Right renal cortex interstitium (tissue), 3 donors: Measurements from ENCODE around the gene RALGAPA1. TPM values are rescaled to one million over a fixed set of nuclear protein-coding genes. Genes with fewer than 3 reads are reported as not detected.

Experiments
- DNase-seq, 3 donors: peaks; one replicate each; pipeline ENCODE4 v3.0.0-alpha.2; 2013; ENCODE audit warnings: low read depth in 3 of 3, low spot score in 2 of 3
- polyA plus RNA-seq, 3 donors: library from polyadenylated mRNA; unstranded; fragments of 120-200 nt; gene quantifications; one replicate each; pipeline ENCODE4 v1.2.1, GENCODE V29; 2013; ENCODE audit not compliant: insufficient read length in 3 of 3

RALGAPA1 gene
- polyA plus RNA-seq, 3 donors: 33.8 to 47.5 (median 39.0) TPM

- DNase-seq: no peak
Measured at GRCh38 chr14:35556548-35556947, 252.5 kb downstream of the RALGAPA1 start.

- DNase-seq: no peak
Measured at GRCh38 chr14:35553808-35554207, 255.3 kb downstream of the RALGAPA1 start.

- no peak for DNase-seq
Measured at GRCh38 chr14:35551081-35551480, 258.0 kb downstream of the RALGAPA1 start.

- no peak for DNase-seq
Measured at GRCh38 chr14:35549551-35549950, 259.5 kb downstream of the RALGAPA1 start.

GRCh38 chr14:35543006-35543405, 266.1 kb downstream of the RALGAPA1 start:
- no peak for DNase-seq

GRCh38 chr14:35539969-35540368, 269.1 kb downstream of the RALGAPA1 start:
- no peak for DNase-seq

GRCh38 chr14:35535483-35536112, 273.5 kb downstream of the RALGAPA1 start:
- no peak for DNase-seq

- DNase-seq: peak; percentile 55 to 67 (median 65)
Measured at GRCh38 chr14:35534873-35535482, 274.1 kb downstream of the RALGAPA1 start.

- DNase-seq: no peak
Measured at GRCh38 chr14:35534208-35534872, 274.8 kb downstream of the RALGAPA1 start.

GRCh38 chr14:35533357-35534207, 275.5 kb downstream of the RALGAPA1 start, which contains the start of gene INSM2:
Gene INSM2 (plus strand): TSS chr14:35534164. CDS start chr14:35534253, 89 bp downstream.
- peak in 1 of 3 donors; percentile 18 for DNase-seq

GRCh38 chr14:35532783-35533356, 276.2 kb downstream of the RALGAPA1 start:
- no peak for DNase-seq

- DNase-seq: no peak
Measured at GRCh38 chr14:35531960-35532747, 276.9 kb downstream of the RALGAPA1 start.

GRCh38 chr14:35526962-35527361, 282.1 kb downstream of the RALGAPA1 start:
- no peak for DNase-seq

GRCh38 chr14:35525695-35526094, 283.4 kb downstream of the RALGAPA1 start:
- no peak for DNase-seq

- no peak for DNase-seq
Measured at GRCh38 chr14:35519986-35520385, 289.1 kb downstream of the RALGAPA1 start.

- no peak for DNase-seq
Measured at GRCh38 chr14:35515916-35516315, 293.2 kb downstream of the RALGAPA1 start.

- DNase-seq: no peak
Measured at GRCh38 chr14:35512765-35513164, 296.3 kb downstream of the RALGAPA1 start.

GRCh38 chr14:35509846-35510245, 299.2 kb downstream of the RALGAPA1 start:
- no peak for DNase-seq

- DNase-seq: no peak
Measured at GRCh38 chr14:35506927-35507326, 302.2 kb downstream of the RALGAPA1 start.

- no peak for DNase-seq
Measured at GRCh38 chr14:35506461-35506860, 302.6 kb downstream of the RALGAPA1 start.
